Stimulated activated CD4-positive, alpha-beta T cell treated with anti-CD3 and anti-CD28 coated beads, TNF-alpha, amount 100 ng/mL, for 1 hour (primary cell): ENCODE data around the gene MYB.

Experiments
- DNase-seq, 3 donors: peaks; one replicate each; pipeline ENCODE4 v3.0.0-alpha.2; 2020; ENCODE audit warnings: low read depth in 3 of 3, low spot score in 1 of 3

The MYB gene

DNA sequence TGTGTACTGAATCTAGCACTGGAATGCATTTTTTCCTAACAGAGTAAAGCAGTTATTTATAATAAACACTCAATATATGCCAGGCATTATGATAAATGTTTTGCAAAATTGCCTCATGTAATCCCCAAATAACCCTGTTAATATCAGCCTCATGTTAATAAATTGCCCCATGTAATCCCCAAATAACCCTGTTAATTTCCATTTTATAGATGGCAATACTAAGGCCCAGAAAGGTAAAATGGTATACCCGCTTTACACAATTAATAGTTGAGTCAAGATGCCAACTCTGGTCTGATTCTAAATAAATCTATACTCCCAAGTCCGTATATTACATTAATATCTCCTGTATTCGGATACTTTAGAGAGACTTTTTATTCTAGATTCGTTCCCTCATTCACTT is 6.3 kb downstream of the MYB start:
- no peak for DNase-seq

DNA sequence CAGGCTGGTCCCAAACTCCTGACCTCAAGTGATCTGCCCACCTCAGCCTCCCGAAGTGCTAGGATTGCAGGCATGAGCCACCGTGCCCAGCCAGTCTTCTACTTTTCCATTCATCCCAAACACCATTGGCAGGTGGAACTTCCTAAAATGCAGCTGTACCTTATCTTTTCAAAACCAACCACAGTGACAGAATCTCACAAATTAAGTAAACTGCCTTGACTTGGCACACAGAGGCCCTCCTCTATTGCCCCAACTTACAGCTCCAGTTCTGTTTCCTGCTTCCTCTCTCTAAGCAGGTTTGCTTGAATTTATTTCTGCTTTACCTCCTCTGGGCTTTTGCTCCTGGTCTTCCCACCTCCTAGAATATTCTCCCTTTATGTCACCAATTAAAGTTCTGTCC is 7.6 kb downstream of the MYB start:
- no peak for DNase-seq

DNA sequence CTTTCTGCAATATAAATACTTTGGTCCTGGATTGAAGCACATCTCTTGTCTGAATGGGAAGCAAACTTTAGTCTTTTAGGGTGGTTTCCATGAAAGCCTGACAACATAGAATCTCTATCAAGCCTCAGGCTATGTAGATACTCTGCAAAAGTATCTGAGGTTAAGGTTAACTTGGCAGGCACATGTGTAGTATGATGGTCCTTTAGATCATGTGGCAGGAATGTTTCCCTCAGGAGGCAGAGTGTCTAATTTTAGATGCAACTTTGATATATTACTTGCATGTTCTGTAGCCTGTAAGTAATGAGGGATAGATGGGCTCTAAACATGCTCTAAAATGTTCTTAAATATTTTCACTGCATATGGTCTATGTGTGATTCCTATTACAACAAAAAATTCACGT is 8.2 kb downstream of the MYB start:
- DNase-seq, result no peak

DNA sequence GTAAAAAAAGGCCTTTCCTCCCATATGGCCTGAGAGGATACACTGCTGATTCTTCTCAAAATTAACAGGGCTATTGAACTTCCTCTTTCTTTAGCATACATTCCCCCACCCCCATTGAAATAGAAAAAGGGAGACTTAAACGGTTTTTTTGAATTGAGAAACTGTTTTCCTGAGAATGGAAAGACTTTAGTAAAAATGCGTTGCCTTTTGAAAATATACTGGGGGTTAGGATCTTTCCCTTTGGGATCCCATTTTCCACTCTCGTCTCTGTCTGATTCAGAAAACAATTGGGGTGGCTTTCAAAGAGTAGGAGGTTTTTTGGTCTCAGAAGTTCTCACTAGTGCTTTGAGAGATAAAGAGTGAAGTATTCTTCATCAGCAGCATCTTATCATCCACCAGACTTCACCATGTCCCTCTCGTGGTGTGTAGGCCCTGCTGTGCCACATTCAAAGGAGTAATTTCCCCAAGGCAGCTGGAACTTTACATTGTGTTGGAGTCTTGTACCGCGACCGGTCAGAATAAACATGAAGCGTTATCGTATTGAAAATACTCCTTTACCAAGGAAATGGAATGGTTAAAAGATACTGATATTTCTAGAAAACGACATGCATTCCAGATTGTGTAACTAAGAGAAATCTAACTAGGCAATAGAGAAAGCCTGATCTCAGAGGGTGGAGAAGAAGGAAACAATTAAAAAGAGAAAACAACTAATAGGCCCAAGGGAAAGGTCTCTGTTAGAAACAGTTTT is 10.6 kb downstream of the MYB start:
- no peak for DNase-seq

DNA sequence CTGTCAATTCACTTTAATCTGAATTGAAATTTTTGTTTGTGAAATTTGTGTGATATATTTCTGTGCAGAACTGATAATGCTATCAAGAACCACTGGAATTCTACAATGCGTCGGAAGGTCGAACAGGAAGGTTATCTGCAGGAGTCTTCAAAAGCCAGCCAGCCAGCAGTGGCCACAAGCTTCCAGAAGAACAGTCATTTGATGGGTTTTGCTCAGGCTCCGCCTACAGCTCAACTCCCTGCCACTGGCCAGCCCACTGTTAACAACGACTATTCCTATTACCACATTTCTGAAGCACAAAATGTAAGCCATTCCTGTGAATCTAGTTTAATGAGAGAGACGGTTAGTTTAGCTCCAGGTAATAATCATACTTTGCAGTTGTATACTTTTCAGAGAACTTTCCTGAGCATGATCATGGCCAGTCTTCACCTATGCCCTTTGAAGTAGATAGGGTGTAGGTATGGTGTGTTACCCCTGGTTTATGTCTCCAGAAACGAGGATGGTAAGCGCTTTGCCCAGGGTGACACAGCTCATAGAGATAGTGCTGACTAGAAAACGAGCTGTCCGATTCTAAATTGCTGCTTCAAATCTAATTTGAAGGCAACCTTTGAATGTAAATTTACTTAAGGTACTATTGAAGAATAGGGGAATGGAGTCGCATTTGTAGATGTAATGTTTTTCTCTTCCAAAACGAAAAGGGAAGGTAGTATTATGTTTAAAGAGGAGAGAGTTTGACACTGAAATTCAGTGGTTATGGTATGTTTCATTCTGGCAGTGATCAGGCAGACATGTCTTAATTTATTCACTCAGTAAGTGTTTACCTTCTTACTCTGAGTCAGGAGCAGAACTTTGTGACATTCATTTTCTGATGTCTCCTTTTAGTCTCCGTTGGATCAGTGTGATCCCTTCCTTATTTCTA is 11.4 kb downstream of the MYB start:
- DNase-seq, result no peak

DNA sequence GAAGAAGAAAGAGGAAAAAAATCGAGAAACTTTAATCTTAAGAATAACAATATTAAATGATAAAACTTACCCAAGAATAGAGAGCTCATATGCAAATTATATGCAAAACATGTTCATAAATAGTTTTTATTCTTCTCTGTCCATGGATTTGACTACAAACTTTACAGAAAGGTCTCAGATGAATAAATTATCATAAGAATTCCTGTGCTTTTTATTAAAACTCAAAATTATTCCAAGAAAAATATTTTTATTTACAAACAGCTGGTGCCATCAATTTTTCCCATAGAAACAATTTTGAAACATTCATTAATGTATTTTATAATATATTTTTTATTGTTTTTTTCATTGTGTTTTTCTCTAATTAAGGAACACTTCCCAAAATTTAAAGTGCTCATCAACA is 12.1 kb downstream of the MYB start:
- no peak for DNase-seq

DNA sequence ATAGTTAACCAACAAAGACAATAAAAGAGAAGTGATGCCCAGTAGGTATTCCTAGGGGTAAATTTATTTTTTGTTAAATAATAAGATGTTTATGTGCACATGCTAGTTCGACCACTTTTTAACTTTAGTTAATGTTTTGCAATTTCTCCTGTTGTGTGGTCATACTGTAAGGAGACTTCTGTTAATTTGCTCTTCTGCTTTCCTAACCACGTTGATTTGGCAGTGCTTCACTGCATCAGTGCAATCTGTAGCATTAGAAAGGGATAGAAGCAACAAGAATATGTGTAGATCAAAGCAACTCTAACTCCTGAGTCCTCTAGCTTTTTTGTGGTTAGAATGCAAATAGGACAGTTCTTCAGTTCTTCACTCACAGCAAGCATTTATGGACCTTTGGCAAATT is 13.9 kb downstream of the MYB start:
- no peak for DNase-seq

DNA sequence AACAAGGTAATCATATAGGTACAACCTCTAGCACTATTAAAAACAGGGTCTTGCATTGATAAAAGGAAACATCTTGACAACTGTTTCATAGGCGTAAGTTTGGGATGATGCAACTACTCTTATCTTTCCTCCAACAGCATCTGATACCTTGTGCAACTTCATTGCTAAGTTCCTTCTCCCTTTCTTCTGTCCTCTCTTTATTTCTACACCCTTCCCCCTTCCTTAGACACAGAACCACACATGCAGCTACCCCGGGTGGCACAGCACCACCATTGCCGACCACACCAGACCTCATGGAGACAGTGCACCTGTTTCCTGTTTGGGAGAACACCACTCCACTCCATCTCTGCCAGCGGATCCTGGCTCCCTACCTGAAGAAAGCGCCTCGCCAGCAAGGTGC is 14.4 kb downstream of the MYB start:
- no peak for DNase-seq

DNA sequence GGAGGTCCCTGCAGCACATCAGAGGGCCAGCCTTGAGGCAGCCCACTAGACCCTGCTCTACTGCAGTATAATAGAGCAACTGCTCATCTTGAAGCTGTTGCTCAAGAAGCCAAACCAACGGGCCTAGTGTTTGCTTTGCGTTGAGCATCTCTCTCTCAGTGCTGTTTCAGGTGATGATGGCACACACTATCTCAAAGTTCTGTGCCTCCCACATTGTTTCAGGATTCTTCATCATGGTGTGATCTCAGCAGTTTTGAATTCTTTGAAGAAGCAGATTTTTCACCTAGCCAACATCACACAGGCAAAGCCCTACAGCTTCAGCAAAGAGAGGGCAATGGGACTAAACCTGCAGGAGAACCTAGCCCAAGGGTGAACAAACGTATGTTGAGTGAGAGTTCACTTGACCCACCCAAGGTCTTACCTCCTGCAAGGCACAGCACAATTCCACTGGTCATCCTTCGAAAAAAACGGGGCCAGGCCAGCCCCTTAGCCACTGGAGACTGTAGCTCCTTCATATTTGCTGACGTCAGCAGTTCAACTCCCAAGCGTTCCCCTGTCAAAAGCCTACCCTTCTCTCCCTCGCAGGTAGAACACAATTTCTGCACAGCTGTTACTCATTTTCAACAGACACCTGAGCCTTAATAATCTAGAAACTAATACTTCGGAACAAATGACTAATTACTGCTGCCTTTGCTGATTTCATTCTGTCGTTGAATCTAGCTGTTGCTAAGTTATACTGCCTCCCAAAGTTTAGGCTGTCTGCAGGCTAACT is 15.8 kb downstream of the MYB start:
- DNase-seq, result no peak

DNA sequence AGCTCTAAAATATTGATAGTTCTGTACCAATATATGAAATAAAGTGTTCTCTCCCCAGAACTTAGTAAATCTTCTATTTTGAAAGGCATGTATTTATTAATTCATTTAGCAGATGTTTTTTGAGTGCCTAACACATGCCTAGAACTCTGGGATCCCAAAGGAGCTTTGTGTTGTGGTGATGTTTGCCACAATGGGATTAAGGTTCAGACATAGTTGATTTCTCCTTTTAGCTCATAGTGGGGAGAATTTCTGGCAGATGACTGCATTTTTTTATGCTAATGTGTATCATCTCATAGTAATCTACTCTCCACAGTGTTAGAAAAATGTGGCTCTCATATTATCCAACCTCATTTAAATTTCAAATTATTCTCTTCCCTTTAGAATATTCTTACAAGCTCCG is 21.7 kb downstream of the MYB start:
- no peak for DNase-seq

DNA sequence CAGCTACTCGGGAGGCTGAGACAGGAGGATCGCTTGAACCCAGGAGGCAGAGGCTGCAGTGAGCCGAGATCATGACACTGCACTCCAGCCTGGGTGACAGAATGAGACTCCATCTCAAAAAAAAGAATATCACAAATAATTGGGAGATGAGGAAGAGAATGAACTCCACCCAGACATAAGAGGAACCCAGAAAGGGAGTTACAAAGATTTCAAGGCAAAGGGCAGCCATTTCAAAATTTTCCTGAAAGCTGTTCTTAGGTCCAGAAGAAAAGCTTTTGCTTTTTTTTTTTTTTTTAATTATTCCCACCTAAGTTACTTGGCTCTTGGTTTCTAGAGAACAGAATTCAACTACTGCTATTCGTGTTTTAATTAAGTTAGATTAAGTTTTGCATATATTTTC is 23.8 kb downstream of the MYB start:
- no peak for DNase-seq

DNA sequence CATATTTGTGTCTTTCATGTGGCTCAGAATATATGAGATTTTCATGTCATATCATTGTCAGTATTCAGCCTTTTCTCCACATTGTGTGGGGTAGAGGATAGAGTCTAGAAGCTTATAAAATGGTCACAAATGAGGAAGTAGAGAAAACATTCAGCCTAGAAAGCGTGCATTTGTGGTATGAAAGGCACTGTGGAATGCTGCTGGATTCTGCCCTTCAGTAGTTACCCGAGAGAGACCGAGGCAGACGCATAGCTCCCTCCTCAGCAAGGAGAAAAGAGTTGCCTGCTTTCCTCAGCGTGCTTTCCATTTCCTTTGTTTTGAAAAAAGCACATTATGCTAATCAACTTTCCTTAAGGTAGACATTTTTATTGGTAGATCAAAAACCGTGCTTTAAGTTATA is 28.7 kb downstream of the MYB start:
- DNase-seq, result no peak

DNA sequence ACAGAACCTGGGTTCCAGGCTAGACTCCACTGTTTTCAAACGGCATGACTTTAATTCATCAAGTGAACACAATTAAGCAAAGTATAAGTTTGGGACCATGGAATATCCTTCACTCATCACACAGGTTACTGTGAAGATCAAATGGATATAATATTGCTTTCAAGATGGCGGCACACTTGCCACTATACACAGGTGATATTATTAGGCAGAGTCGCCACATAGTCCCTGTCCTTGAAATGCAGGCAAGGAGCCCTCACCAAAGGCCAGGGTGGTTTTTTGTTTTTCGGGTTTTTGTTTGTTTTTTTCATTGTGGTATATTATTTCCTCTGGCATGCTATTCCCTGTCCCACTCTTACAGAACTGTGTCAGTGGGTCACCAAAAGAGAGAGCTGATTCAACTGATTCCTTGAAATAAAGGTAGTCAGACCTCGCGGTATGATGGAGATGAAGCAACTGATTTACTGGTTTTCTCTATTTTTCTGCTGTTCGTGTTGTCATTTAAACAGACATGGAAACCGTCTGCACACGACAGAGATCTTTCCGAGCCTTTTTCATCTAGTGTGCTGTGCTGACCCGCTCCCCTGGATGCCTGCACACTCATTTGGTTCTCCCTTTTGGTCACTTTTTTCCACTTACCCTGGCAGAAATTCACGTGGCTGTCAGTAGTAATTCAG is 29.7 kb downstream of the MYB start:
- no peak for DNase-seq

DNA sequence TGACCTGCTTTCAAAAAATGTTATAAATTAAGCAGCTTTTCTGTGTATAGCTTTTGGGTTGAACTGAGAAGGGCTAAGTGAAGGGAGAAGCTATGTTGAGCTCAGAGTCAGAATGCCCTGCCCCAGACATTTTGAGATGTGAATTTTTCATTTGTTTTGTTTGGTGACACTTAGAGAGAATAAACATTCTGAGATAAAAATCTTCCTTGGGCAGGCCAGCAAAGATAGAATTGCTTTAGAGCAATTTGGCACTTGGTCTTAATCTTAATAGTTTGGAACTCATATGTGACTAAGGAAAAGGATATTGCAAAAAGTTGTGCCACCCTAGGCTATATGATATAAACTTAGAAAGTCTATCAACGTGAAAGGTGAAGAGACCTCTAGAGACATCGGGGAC is 30.2 kb downstream of the MYB start:
- DNase-seq, result no peak

DNA sequence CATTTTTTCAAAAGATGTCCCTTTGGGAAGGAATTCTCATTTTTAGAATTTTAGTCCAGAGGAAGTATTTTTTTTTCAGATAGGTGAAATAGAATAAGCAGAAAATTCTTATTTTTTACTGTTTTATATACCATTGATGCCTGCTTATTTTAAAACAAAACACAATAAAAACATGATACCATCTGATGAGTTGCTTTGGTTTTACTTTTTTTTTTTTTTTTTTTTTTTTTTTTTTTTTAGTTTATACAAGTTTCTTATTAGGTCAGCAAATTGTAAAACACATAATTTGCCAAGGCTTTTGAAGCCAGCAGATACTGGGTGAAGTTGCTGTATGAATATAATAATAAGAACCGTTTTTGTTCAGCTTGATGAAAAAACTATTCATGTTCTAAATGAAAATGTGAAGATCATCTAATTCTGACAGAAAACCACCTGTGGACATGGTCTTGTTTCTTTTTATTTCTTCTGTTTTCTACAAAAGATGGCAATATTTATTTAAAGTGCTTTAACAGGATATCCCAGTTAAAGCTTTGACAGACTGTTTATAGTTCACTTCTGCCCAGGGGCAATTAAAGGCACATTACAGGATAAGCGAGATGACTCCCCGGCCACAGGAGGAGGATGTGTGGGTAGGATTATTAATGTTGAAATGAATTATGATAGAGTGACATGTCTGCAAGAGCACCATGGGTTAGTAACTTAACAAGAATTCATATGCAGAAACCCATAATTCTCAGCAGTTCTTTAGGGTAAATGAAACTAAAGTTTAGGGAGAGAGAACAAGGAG is 31.1 kb downstream of the MYB start:
- DNase-seq, result no peak

DNA sequence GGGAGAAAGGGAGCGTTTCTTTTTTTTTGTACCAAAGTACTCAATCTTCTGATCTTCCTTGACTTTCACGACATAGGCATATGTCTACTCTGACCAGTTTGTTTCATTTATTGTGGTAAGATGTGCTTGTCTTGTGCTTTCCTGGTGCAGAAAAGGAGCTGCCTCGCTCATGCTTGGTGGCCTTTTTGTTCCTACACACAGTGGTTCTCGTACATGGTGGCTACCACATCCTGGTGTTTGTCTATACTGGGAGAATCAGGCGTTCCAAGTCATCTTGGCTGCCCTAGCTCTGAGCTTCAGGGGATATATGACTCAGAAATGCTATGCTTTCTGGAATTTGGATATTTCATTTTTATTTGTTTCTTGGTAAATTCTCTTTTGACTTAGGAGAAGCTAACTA is 31.8 kb downstream of the MYB start:
- DNase-seq, result no peak

DNA sequence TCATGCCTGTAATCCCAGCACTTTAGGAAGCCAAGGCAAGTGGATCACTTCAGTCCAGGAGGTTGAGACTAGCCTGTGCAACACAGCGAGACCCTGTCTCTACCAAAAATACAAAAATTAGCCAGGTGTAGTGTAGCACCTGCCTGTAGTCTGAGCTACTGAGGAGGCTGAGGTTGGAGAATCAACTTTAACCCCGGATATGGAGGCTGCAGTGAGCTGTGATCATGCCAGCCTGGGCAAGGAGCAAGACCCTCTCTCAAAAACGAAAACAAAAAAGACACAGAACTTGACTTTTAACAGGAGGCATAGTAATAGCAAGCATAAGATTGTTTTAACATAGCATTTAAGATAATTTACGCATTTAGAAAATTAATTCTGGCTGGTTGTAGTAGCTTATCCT is 32.5 kb downstream of the MYB start:
- no peak for DNase-seq

DNA sequence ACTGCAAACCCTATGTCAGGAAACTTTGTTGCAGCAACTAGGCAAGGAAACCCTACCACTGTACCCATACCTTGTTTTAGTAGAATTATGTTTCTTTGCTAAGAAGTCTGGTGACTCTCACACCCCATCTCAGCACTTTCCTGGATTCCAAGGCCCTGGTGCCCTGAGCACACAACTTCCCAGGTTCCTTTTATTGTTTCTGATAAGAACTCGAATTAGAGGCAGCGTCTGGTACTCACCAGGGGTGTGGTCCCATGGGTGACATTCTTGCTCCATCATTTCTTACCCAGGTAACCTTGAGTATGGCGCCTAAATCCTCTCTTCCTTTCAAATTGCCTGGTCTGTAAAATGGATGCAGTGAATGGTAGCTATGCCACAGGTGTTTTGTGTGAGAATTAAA is 34.1 kb downstream of the MYB start:
- DNase-seq, result no peak

DNA sequence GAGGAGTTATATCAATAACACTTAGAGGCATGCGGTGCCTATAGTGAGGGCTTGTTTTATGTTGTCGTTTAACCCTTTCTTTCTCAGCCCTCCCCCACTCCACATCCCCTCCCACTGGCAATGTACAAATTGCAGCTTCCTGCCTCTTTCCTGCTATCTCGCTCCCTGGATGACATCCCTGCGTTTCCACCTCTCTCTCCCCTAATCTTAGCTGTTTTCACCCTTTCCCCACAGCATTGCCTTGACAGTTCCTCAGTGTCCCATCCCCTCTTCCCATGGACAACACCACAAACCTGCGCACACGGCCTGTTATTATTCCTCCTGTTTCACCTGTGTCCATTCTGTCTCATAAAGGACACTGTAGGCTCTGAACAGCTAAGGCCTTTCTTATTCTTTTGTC is 34.5 kb downstream of the MYB start:
- DNase-seq, result no peak

DNA sequence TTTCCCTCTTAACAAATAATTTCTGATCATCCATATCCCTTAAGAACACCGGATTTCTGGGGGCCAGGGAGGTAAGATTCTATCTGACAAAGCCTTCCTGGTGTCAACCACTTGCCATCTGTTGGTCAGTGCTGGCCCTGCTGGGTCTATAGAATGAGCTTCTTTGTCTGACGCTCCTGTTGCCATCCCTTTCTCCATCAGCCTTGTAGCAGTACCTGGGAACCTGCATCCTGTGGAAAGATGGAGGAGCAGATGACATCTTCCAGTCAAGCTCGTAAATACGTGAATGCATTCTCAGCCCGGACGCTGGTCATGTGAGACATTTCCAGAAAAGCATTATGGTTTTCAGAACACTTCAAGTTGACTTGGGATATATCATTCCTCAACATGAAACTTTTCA is 36.6 kb downstream of the MYB start:
- DNase-seq, result no peak

DNA sequence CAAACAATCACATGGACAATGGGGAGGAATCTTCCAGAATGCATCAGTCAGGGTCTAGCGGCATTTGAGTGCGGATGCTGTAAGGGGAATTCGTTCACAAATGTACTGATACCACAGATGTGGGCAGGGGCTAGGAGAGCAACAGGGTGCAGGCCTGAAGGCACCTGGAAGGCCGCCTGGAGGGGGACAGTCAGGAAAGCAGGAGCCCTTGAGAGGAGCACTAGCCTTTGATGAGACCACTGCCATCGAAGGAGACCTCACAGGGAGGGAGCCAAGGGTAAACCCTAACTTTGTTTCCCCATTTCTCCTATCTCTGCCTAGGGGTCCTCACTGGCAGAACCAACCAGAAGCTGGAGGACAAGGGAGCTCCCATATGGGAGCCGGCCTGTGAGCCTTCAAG is 38.2 kb downstream of the MYB start:
- DNase-seq, result no peak
